Peyer's patch (tissue), 4 donors: Measurements from ENCODE around the gene PRMT6.

Experiments used
- POLR2A ChIP-seq, 2 donors: fragments of 450-650 bp; IDR thresholded peaks; one replicate each; pipeline ENCODE4 v1.5.1; 2017; ENCODE audit warnings: antibody characterized with exemption in 2 of 2, mild to moderate bottlenecking in 2 of 2, moderate library complexity in 2 of 2
- TF ChIP-seq, protein P1 (sequence below), 6 experiments: fragments of 450-650 bp in 4 of 6; fragments of 200-600 bp in 2 of 6; sonication (generic) in 1 of 6; IDR thresholded peaks; one replicate each; pipeline ENCODE4 v1.5.1; 2017 to 2019; ENCODE audit warnings: antibody characterized with exemption in 6 of 6, mild to moderate bottlenecking in 3 of 6, moderate library complexity in 1 of 6

DNA sequence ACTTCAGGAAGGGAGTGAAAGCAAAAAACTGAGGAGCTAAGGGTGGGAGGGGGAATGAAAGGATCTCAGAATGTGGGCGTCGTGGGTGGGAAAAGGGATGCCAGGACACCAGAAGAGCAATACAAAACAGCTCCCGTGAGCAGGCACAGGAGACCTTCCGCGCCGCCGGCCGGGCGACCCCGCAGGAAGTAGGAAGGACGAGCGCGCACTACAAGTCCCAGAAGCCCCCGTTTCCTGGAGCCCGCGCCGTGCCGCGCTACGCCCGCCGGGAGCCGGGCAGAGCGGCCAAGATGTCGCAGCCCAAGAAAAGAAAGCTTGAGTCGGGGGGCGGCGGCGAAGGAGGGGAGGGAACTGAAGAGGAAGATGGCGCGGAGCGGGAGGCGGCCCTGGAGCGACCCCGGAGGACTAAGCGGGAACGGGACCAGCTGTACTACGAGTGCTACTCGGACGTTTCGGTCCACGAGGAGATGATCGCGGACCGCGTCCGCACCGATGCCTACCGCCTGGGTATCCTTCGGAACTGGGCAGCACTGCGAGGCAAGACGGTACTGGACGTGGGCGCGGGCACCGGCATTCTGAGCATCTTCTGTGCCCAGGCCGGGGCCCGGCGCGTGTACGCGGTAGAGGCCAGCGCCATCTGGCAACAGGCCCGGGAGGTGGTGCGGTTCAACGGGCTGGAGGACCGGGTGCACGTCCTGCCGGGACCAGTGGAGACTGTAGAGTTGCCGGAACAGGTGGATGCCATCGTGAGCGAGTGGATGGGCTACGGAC lies at the start of gene PRMT6:
- TF ChIP-seq, protein P1, sequence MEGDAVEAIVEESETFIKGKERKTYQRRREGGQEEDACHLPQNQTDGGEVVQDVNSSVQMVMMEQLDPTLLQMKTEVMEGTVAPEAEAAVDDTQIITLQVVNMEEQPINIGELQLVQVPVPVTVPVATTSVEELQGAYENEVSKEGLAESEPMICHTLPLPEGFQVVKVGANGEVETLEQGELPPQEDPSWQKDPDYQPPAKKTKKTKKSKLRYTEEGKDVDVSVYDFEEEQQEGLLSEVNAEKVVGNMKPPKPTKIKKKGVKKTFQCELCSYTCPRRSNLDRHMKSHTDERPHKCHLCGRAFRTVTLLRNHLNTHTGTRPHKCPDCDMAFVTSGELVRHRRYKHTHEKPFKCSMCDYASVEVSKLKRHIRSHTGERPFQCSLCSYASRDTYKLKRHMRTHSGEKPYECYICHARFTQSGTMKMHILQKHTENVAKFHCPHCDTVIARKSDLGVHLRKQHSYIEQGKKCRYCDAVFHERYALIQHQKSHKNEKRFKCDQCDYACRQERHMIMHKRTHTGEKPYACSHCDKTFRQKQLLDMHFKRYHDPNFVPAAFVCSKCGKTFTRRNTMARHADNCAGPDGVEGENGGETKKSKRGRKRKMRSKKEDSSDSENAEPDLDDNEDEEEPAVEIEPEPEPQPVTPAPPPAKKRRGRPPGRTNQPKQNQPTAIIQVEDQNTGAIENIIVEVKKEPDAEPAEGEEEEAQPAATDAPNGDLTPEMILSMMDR (IDR thresholded peaks at IDR 0.05) = no peak
- TF ChIP-seq POLR2A (IDR thresholded peaks at IDR 0.05) = peak in 1 of 2 donors; percentile 29
